GM19193 (cell line): ENCODE results near the gene BCAN.

Experiments
- POLR2A ChIP-seq: IDR thresholded peaks from 4 replicates; pipeline ENCODE4 v1.6.1; 2011; ENCODE audit not compliant: insufficient read depth, insufficient read length; ENCODE audit errors: extremely low read depth

BCAN gene

DNA sequence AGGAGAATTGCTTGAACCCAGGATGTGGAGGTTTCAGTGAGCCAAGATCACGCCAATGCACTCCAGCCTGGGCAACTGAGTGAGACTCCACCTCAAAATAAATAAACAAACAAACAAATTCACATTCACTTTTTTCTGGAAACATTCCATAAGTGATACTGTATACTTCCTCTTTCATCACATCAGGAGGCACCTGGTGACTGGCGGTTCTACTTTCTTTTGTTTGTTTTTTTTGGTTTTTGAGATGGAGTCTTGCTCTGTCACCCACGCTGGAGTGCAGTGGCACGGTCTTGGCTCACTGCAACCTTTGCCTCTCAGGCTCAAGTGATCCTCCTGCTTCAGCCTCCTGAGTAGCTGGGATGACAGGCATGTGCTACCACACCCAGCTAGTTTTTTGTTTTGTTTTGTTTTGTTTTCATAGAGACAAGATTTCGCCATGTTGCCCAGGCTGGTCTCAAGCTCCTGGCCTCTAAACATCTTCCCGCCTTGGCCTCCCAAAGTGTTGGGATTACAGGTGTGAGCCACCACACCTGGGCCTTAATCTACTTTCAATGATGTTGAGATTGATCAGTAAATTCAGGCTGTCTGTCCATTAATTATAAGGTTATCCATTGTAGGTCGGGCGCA, 12.0 kb upstream of the BCAN start:
- no peak for TF ChIP-seq POLR2A

DNA sequence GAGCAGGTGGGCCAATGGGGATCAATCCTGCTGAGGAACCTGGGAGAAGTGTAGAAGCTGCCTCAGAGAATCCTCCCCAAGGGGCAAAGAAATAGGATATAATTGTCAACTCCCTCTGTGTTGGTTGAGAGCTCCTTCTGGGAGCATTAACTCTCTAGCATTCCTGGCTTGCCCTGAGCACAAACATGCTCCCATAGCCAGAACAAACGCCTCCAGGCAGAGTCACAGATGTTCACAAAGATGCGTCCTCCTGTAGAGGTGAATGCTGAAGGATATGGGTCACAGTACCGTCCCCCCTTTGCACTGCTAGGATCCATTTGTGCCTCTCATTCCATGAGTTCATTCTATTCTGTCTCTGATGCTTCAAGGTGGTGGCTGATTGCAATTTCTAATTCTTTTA, 9.6 kb upstream of the BCAN start:
- no peak for TF ChIP-seq POLR2A

DNA sequence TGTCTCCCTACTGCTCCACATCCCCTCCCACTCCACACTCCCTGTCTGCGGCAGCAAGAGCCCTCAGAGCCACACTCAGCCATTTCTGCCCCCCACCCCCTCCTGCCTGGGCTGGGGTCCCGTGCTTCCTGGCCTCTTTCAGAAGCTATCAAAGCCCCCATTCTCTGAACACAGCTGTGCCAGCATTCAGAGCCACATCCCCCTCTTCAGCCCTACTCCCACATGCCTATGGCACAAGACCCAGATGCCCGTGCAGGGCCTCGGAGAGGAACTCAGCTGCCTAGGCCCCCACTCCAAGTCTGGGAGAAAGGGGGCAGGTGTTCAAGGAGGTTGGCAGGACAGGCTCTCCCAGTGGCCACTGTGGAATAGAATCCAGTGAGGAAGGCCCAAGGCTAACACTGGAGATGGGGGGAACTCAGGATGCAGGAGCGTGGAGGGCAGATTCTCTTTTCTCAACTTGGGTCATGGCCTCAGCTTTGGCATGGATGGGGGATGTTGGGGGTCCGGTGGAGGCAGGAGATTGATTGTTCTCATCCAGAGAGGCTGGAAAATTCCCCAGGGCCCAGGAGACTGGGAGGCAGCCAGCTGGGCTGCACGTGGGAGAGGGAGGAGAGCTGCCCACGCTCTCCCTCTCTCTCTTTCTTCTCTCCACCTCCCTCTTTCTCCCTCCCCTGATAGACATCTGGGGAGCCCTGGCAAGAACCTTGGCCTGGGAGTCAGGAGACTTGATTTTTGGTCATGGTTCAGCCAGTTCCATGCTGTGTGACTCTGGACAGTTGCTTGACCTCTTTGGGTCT, 3.5 kb upstream of the BCAN start:
- TF ChIP-seq POLR2A, result no peak

DNA sequence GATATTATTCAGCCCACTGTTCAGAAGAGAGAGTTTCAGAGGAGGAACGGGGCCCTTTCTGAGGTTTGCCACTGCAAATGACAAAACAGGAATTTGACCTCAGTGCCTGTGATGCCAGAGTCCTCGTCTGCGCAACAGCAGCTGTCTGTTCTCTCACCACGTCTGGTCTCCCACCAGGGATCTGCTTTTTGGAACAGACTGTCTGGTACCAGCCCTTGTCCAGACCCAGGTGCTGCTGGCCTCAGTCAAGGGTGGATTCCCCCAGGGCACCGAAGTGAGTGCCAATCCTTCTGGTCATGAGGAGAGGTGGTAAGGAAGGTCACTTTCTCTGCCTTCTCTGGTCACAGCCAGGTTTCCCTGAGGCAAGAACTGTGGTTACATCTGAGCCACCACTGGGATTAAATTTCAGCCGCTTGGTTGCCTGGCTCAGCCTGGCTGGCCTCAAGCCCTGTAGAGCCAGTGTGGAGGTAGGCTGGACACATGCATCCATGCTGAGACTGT, 2.3 kb upstream of the BCAN start:
- TF ChIP-seq POLR2A, result no peak

DNA sequence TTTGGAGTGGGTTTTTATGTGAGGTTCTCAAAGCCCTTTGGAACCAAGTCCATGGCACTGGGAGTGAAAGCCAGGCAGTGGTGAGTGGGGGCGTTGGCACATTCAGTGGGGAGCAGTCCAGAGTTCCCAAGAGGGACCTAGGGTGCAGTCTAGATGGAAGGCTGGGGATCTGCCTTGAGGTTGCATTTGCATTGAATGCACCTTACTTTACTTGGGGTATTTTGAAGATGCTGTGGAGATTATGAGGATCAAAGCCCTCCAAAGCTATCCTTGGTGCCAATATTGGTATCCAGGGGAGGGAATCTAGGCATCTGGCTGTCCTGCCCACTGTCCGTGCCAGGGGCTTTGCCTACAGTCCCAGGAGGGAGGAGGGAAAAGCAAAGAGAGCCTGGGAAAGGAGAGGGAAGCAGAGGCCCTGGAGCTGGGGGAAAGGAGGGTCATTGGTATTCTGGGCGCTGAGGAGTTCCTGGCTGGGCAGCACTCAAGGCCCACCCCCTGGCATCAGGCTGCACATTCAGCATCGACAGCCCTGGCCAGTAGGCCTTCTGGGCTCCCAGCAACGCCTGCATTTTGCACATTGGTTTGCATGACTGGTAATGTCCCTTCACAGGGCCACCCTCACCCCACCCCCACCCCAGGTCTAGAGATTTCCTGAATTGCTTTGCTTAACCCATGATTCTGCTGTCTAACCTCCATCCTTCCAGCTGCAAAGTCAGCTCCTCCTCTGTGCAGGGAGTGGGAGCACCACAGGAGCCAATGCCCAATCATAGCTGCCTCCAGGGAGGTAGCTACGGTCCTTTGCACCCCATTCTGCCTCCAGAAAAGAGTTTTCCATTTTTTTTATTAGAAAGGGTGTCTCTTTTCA, 843 bp upstream of the BCAN start:
- TF ChIP-seq POLR2A, result no peak

DNA sequence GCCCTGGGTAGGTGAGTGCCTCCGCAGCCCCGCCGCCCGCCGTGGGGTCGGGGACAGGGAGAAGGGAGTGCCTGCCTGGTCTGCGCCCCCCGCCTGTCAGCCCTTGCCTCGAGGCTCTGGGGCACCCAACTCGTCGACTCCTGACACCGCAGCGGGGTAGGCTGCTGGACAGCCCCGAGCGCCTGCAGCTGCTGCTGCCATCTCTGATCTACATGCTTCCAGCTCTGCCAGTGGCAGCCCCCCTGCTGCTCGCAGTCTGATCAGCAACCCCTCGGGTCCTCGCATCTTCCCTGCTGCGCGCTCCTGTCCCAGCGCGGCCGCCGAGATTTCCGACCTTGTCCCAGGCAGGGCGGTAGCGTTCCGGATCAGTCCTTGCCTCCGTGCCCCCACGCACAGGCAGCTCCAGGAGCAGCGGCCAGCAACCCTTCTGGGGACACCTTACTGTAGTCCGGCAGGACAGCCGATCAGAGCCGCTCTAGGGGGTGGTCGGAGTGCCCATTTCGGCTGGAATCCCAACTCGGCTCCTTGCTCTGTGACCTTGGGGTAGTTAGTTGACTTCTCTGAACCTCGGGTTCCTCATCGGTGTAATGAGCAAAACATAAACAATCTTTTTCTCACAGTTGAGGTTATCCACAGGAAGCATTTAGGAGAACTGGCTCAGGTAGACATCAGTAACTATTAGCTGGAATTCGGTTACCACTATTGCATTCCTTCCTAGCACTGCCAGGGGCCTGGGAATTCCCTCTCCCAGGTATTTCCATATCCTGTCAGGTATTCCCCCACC, 540 bp downstream of the BCAN start:
- TF ChIP-seq POLR2A, result no peak

DNA sequence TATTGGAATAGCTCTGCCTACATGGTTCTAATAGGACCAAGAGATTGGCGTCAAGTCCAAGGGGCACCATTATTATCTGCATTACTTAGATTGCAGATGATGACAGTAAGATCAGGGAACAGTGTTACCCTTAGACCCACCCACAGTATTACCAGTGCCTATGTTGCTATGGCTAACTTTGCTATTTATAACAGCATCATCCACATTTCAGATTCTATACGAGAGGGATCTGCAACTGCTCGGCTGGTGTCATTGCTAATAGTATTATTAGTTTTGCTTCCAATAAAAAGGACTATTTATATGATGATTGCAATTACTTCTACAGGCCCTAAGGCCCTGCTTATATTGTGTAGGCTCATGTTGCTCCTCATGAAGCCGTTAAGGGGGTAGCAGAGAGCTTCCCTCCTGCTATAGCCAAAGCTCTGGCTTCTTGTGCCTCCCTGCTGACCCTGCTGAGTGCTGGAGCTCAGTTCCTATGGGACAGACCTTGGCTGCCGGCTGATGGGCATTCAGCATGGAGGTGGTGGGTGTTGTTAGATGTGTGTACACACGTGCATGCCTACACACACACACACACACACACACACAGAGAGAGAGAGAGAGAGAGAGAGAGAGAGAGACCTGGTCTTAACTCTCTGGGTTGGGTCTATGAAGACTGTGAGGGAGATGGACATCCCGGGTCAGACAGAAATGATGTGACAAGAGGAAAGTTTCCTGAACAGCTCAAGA, 1.3 kb downstream of the BCAN start:
- TF ChIP-seq POLR2A, result no peak

DNA sequence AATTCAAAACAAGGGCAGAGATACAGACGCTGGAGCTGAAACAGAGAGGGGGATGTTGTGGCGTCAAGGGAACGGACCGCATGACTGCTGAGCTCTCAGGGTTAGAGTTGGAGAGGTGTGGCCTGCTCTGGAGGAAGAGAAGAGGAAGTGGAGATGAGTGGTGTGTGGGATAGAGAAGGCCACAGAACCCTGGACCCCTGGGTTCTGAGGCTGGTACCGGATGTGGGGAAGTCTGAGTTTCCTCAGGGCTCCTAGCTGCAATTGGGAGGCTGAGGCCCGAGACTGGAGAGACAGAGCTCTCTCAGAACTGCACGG, 1.8 kb downstream of the BCAN start:
- no peak for TF ChIP-seq POLR2A

DNA sequence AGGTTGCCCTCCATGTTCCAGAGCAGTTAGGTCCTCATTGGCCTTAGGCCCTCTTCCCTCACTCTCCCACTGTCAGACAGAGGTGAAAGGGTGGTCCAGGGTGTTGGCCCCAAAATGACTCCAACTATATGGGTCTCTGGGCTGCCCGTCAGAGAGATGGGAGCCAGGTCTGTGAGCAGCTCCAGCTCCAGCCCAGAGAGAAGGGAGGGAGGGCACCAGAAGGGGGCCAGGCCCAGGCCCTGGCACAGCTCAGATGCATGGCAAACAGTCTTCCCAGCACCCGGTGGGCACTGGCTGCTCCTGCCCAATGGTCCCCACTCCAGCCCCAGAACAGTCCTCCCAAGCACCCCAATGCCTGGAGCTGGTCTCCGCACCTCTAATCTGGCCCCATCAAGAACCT, 2.2 kb downstream of the BCAN start:
- no peak for TF ChIP-seq POLR2A

DNA sequence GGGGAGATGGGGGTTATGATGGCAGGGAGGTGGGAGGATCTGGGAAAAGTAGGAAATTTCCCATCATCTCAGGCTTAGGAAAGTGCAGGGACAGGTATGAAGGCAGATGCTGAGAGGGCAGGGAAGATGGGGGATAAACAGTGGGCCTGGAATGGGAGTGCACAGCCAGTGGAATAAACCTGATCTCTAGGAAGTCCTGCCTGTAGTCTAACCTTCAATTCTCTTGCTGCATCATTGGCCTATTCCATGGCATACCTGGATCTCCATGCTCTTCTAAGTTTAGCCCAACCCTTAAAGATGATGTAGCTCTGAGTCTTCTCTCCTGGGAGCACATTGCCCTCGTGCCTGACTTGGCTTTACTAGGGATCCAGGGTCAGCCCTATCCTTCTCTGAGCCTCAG, 2.7 kb downstream of the BCAN start:
- no peak for TF ChIP-seq POLR2A

DNA sequence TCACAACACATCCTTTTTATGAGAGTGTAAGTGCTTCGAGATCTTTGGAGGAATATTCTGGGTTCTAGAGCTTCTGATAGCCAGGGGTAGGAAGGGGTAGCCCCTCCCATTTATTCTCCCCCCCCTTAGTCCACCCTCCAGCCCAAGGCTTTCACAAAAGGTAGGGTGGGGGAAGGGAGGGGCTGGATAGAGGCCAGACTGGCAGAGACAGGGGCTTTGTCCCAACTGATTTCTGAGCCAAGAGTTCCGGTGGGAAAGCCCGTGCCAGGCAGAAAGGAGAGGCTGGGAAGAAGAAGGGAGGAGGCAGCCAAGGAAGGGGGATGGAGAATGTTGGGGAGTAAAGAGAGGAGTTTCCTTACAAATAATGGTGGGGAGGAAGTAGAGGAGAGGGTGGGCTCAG, 3.1 kb downstream of the BCAN start:
- TF ChIP-seq POLR2A, result no peak

DNA sequence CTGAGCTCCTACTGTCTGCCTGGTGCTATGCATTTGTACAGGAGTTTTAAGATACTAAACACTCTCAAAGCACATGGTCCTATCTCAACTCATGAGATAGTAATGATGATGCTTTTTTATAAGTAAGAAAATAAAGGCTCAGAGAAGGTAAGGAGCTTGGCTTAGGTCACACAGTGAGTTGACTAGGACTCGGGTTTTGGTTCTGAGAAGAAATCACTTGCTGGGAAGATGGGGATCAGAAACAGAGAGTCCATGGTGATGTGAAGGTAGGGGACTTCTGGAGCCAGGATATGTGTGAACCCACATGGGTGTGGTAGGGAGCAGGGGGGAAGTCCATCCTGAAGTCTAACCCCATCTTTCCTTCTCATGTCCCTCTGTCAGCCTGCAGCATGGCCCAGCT, 3.7 kb downstream of the BCAN start:
- TF ChIP-seq POLR2A, result no peak

DNA sequence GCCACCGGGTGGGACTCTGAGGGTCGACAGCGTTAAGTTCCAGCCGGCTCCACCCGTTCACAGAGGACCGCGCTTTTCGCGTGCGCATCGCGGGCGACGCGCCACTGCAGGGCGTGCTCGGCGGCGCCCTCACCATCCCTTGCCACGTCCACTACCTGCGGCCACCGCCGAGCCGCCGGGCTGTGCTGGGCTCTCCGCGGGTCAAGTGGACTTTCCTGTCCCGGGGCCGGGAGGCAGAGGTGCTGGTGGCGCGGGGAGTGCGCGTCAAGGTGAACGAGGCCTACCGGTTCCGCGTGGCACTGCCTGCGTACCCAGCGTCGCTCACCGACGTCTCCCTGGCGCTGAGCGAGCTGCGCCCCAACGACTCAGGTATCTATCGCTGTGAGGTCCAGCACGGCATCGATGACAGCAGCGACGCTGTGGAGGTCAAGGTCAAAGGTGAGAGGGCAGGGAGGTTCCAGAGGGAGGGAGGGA, 4.9 kb downstream of the BCAN start:
- TF ChIP-seq POLR2A, result no peak

DNA sequence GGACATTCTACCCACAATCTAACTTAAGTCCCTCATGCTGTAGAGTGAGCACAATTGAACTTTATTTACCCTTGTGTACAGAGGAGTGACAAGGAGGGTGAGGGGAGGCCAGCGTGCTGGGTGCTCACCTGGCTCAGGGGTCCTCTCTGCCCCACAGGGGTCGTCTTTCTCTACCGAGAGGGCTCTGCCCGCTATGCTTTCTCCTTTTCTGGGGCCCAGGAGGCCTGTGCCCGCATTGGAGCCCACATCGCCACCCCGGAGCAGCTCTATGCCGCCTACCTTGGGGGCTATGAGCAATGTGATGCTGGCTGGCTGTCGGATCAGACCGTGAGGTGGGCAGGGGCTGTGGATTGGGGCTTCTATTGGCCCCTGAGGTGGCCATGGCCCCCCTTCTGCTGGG, 5.4 kb downstream of the BCAN start:
- TF ChIP-seq POLR2A, result no peak
